GM12878 (cell line): Measurements from ENCODE around the gene MISP3. TPM values are rescaled to one million over a fixed set of nuclear protein-coding genes. Genes with fewer than 3 reads are reported as not detected.

ENCODE experiments used
- ATAC-seq: fragments of 200-7000 bp; cut with Tn5 transposase; 3 replicates; pipeline ENCODE4 v1.9.1; 2020; ENCODE audit warnings: mild to moderate bottlenecking, moderate library complexity
- BruUV-seq: library from RNA; stranded (reverse); fragments of 400-500 nt; replicated peaks from 2 replicates; lab custom pipeline; 2021; lab: Mats Ljungman, UMichigan
- CTCF ChIA-PET: fragments of 300-600 bp; sonication (Branson Sonifier 250); formaldehyde crosslinking; extraction: SDS; loops from one replicate; lab custom pipeline; 2021; ENCODE audit warnings: inconsistent platforms; lab: Yijun Ruan, JAX
- POLR2A ChIA-PET: fragments of 350-600 bp; formaldehyde crosslinking; extraction: SDS; loops from one replicate; lab custom pipeline; 2021; ENCODE audit warnings: inconsistent platforms; lab: Charles Lee
- RAD21 ChIA-PET: fragments of 300-600 bp; sonication (Branson Sonifier 250); formaldehyde crosslinking; loops from one replicate; lab custom pipeline; 2023; ENCODE audit warnings: antibody characterized with exemption; ENCODE audit not compliant: unreplicated experiment; lab: Charles Lee
- SMC1A ChIA-PET: fragments of 300-600 bp; sonication (Branson Sonifier 250); formaldehyde crosslinking; loops from one replicate; lab custom pipeline; 2023; ENCODE audit not compliant: unreplicated experiment, uncharacterized antibody; lab: Charles Lee
- DNase-seq: peaks from one replicate; pipeline ENCODE4 v3.0.0-alpha.2; 2011; ENCODE audit warnings: low read depth, low spot score
- FAIRE-seq: peaks from 3 replicates; lab custom pipeline; 2011; peaks lifted over from hg19 to GRCh38; lab: Jason Lieb, UNC
- H2AFZ ChIP-seq: 2 replicates; pipeline ENCODE4 v1.6.0; 2011; ENCODE audit warnings: low read depth, low read length, control low read depth; ENCODE audit not compliant: control insufficient read depth
- H3K27ac ChIP-seq: 2 replicates; pipeline ENCODE4 v1.5.1; 2011; ENCODE audit warnings: control low read depth; ENCODE audit not compliant: control insufficient read depth, insufficient read depth
- H3K27me3 ChIP-seq, 2 experiments: replicated peaks in 1 of 2; 2 replicates each; pipeline versions ENCODE4 v1.6.0 to v1.6.1; 2011; ENCODE audit warnings: low read length in 1 of 2; ENCODE audit not compliant: control insufficient read depth in 2 of 2, insufficient read depth in 2 of 2
- H3K36me3 ChIP-seq, 2 experiments: 2 replicates each; pipeline ENCODE4 v1.5.1; 2011; ENCODE audit warnings: low read length in 1 of 2; ENCODE audit not compliant: control insufficient read depth in 2 of 2, insufficient read depth in 2 of 2
- H3K4me1 ChIP-seq: 2 replicates; pipeline ENCODE4 v1.6.1; 2011; ENCODE audit warnings: mild to moderate bottlenecking, low read length, moderate library complexity, mixed read lengths; ENCODE audit not compliant: control insufficient read depth, insufficient read depth
- H3K4me2 ChIP-seq: 2 replicates; pipeline ENCODE4 v1.6.0; 2011; ENCODE audit warnings: control low read depth; ENCODE audit not compliant: control insufficient read depth, insufficient read depth
- H3K4me3 ChIP-seq: fragments of 200-600 bp; sonication (generic); 2 replicates; pipeline ENCODE4 v1.5.1; 2016
- H3K79me2 ChIP-seq: 2 replicates; pipeline ENCODE4 v1.6.0; 2011; ENCODE audit warnings: low read length; ENCODE audit not compliant: control insufficient read depth, insufficient read depth
- H3K9ac ChIP-seq: 2 replicates; pipeline ENCODE4 v1.8.0; 2011; ENCODE audit warnings: low read length, control low read depth, mixed read lengths; ENCODE audit not compliant: control insufficient read depth, insufficient read depth
- H3K9me3 ChIP-seq: replicated peaks from 3 replicates; pipeline ENCODE4 v1.5.1; 2011; ENCODE audit warnings: mild to moderate bottlenecking, low read length; ENCODE audit not compliant: control insufficient read depth, insufficient read depth
- H4K20me1 ChIP-seq: 2 replicates; pipeline ENCODE4 v1.6.0; 2011; ENCODE audit not compliant: control insufficient read depth, insufficient read depth
- ATF2 ChIP-seq: IDR thresholded peaks from 2 replicates; pipeline ENCODE4 v1.6.1; 2012; ENCODE audit warnings: low read length, inconsistent platforms
- CBX3 ChIP-seq: fragments of 200-600 bp; sonication (generic); IDR thresholded peaks from 2 replicates; pipeline ENCODE4 v1.6.1; 2016; ENCODE audit warnings: low read depth, borderline replicate concordance
- CHD1 ChIP-seq: IDR thresholded peaks from 2 replicates; pipeline ENCODE4 v1.6.1; 2012; ENCODE audit warnings: low read depth, low read length, improper control_type of control experiment
- FOXK2 ChIP-seq: fragments of 450-650 bp; IDR thresholded peaks from 2 replicates; pipeline ENCODE4 v1.6.1; 2017; ENCODE audit warnings: mild to moderate bottlenecking, moderate library complexity
- FOXM1 ChIP-seq: IDR thresholded peaks from 2 replicates; pipeline ENCODE4 v1.6.1; 2012; ENCODE audit warnings: low read depth, mild to moderate bottlenecking, inconsistent platforms, low read length, moderate library complexity
- KAT2A ChIP-seq: conservative IDR thresholded peaks from 2 replicates; pipeline ENCODE4 v1.6.1; 2011; ENCODE audit warnings: low read depth, low read length; ENCODE audit not compliant: control insufficient read depth
- KLF5 ChIP-seq: fragments of 450-650 bp; IDR thresholded peaks from 2 replicates; pipeline ENCODE4 v1.6.1; 2014; ENCODE audit warnings: mild to moderate bottlenecking; ENCODE audit not compliant: partially characterized antibody
- NR2C1 ChIP-seq: fragments of 450-650 bp; IDR thresholded peaks from 2 replicates; pipeline ENCODE4 v1.6.1; 2017; ENCODE audit warnings: antibody characterized with exemption, mild to moderate bottlenecking, moderate library complexity
- RB1 ChIP-seq: fragments of 450-650 bp; formaldehyde crosslinking; IDR thresholded peaks from 2 replicates; pipeline ENCODE4 v1.6.1; 2017; ENCODE audit warnings: mild to moderate bottlenecking, borderline replicate concordance
- RELB ChIP-seq: fragments of 450-650 bp; IDR thresholded peaks from 2 replicates; pipeline ENCODE4 v1.6.1; 2017; ENCODE audit warnings: low read depth, mild to moderate bottlenecking, moderate library complexity
- RUNX3 ChIP-seq: IDR thresholded peaks from 2 replicates; pipeline ENCODE4 v1.6.1; 2012; ENCODE audit warnings: low read length, inconsistent platforms
- TCF7 ChIP-seq: IDR thresholded peaks from 2 replicates; pipeline ENCODE4 v1.6.1; 2014; ENCODE audit warnings: antibody characterized with exemption, borderline replicate concordance
- WGBS: methylation state at CpG from one replicate; pipeline ENCODE4 v1.1.6; 2016; ENCODE audit warnings: low lambda C conversion rate; ENCODE audit not compliant: insufficient replicate concordance, insufficient coverage; ENCODE audit errors: missing lambda C conversion rate; 5-methylcytosine and 5-hydroxymethylcytosine counted together
- in situ Hi-C: fragments of 300-500 bp; cut with MboI; formaldehyde crosslinking; loops from 9 replicates; pipeline ENCODE4 v1.14.3; 2018; ENCODE audit warnings: mixed read lengths
- intact Hi-C: fragments of 100-400 bp; cut with micrococcal nuclease; formaldehyde crosslinking; loops from one replicate; pipeline ENCODE4 v1.14.2; 2022; ENCODE audit not compliant: unreplicated experiment
- polyA plus RNA-seq, 11 experiments: library from polyadenylated mRNA; depleted of rRNA in 4 of 11; unstranded in 6 of 11; stranded (reverse) in 5 of 11; fragments of >200 nt; fragmentation: Nextera tagmentation in 4 of 11; fragmentation: Illumina TruSeq in 1 of 11; extraction: Ambion mirVana in 4 of 11; extraction: Trizol in 1 of 11; gene quantifications; 1 replicate in 1 of 11; 2 replicates in 10 of 11; pipeline versions ENCODE4 v1.2.1 to v1.2.3, GENCODE V29; 2011 to 2016; ENCODE audit warnings: inconsistent platforms in 2 of 11, missing spikeins in 2 of 11, low read depth in 1 of 11
- total RNA-seq, 4 experiments: library from RNA; depleted of rRNA in 3 of 4; stranded (reverse); fragments of >200 nt in 3 of 4; fragmentation: Illumina TruSeq in 1 of 4; extraction: Trizol in 1 of 4; gene quantifications; 2 replicates each; pipeline versions ENCODE4 v1.2.1 to v1.2.3, GENCODE V29; 2013 to 2021

Gene MISP3
- total and polyA plus RNA-seq, 10 of the 15 experiments (the other 5 are each of a cell fraction or from before 2014, with no cell fraction given) = 0.07 to 1.4 (median 0.64) TPM

GRCh38 chr19:14112809-14113385 is 40.3 kb downstream of the MISP3 start:
- ChIA-PET POLR2A (interaction anchor here (0.6 to 2.3 kb wide), 3 partner anchors 8 to 22 kb away, joined by 3 to 8 read pairs (median 3); no protein-coding TSS in a partner anchor), RAD21 (interaction anchor here (0.8 to 2.0 kb wide), 2 partner anchors 39 to 54 kb away, joined by 3 to 9 read pairs; no protein-coding TSS in a partner anchor), CTCF (interaction anchor here (2.3 to 5.3 kb wide), 5 partner anchors 16 to 232 kb away, joined by 5 to 38 read pairs (median 31); partner anchors contain the start of gene MISP3), SMC1A (no interaction called here)
- intact Hi-C loops (no loop called here), in situ Hi-C loops (no loop called here)
- Histone ChIP-seq H3K27me3 (no peaks in the 10 kb centered on the region), H3K27ac (no peak overlapping the region), H3K9ac (no peak overlapping the region), H2AFZ (no peak overlapping the region), H3K79me2 (peaks cover 8% of the 10 kb centered on the region), H3K4me1 (peaks cover 8% of the 10 kb centered on the region), H3K36me3 (no peaks in the 10 kb centered on the region), H3K9me3 (no peaks in the 10 kb centered on the region), H3K4me3 (no peak overlapping the region), H3K4me2 (no peak overlapping the region), H4K20me1 (no peaks in the 10 kb centered on the region)
- no TSS peak for BruUV-seq
- FAIRE-seq (no peak), DNase-seq (no peak), ATAC-seq (no peak)
- TF ChIP-seq RB1 = no peak
- TF ChIP-seq RELB = no peak
- no peak for TF ChIP-seq KAT2A
- no peak for TF ChIP-seq FOXK2
- TF ChIP-seq CBX3 = no peak
- no peak for TF ChIP-seq FOXM1
- TF ChIP-seq RUNX3 = no peak
- no peak for TF ChIP-seq ATF2
- TF ChIP-seq TCF7 = no peak
- TF ChIP-seq KLF5 = no peak
- no peak for TF ChIP-seq NR2C1
- TF ChIP-seq CHD1 = no peak
- WGBS = 91% methylated on average over 12 of the region's 12 CpGs
